Anterior cingulate cortex (tissue), 58 donors: Measurements from ENCODE around the gene PLA2G15.
A peak's percentile ranks its signal among the peaks of the same experiment; 100 is the strongest.

Source experiments
- DNase-seq, 58 donors: peaks; one replicate each; lab custom pipeline; 2025; lab: John Stamatoyannopoulos, UW

PLA2G15 gene

DNA sequence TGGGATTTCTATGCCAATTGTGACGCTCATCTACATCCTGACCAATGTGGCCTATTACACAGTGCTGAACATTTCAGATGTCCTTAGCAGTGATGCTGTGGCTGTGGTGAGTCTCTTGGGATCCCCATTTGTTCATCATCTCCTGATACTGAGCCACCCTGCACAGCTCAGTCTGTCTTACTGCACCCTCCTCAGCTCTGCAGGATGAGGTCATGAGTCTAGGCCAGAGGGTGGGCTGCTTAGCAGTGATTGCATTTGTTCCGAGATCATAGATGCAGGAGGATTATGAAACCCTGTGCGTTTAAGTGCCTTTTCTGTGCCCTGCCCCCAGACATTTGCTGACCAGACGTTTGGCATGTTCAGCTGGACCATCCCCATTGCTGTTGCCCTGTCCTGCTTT, 46.1 kb downstream of the PLA2G15 start:
- no peak for DNase-seq

DNA sequence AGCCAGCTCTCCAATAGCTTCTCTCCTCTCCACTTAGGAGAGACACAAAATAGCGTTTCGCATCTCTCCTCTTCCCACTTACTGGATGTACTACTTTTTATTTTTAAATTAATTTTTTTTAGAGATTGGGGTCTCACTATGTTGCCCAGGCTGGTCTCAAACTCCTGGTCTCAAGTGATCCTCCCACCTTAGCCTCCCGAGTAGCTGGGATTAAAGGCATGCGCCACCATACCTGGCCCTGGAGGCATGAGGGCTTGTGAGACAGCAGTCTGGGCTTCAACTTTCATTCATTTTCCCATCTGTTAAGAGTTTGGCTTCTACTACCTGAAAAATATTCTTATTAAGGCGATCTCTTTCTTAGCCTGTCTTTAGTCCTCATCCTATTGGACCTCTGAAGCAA, 47.3 kb downstream of the PLA2G15 start:
- no peak for DNase-seq

DNA sequence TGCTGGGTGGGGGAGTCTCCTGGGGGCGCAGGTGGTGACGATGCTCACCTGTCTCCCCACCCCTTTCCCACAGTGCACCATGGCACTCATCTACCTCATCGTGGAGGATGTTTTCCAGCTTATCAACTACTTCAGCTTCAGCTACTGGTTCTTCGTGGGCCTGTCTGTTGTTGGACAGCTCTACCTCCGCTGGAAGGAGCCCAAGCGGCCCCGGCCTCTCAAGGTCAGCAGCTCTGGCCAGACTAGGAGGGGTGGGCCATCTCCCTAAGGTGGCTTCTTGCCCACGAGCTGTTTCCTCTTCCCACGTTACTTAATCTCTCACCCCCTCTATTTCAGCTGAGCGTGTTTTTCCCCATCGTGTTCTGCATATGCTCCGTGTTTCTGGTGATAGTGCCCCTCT, 51.1 kb downstream of the PLA2G15 start:
- DNase-seq: no peak

DNA sequence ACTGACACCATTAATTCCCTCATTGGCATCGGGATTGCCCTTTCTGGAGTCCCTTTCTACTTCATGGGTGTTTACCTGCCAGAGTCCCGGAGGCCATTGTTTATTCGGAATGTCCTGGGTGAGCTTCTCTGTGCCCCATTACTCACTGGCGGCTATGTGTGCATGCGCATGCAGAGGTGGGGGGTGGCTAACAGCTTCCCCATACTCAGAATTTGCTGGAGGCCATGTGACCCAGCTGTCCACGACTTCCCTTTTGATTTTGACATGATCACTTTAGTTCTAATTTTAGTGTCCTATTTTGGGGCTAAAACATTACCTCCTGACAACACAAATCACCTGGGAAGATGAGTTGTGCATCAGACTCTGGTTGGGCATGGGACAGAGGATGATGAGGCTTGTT, 51.5 kb downstream of the PLA2G15 start:
- DNase-seq: peak in 2 of 58 donors; percentile 3 to 26

- DNase-seq: no peak
Measured at GRCh38 chr16:68297908-68298307, 52.7 kb downstream of the PLA2G15 start.

GRCh38 chr16:68298312-68298711, 53.1 kb downstream of the PLA2G15 start:
- DNase-seq: no peak

GRCh38 chr16:68298907-68299561, 53.9 kb downstream of the PLA2G15 start:
- DNase-seq: peak in 27 of 58 donors; percentile 0 to 68 (median 27)

DNA sequence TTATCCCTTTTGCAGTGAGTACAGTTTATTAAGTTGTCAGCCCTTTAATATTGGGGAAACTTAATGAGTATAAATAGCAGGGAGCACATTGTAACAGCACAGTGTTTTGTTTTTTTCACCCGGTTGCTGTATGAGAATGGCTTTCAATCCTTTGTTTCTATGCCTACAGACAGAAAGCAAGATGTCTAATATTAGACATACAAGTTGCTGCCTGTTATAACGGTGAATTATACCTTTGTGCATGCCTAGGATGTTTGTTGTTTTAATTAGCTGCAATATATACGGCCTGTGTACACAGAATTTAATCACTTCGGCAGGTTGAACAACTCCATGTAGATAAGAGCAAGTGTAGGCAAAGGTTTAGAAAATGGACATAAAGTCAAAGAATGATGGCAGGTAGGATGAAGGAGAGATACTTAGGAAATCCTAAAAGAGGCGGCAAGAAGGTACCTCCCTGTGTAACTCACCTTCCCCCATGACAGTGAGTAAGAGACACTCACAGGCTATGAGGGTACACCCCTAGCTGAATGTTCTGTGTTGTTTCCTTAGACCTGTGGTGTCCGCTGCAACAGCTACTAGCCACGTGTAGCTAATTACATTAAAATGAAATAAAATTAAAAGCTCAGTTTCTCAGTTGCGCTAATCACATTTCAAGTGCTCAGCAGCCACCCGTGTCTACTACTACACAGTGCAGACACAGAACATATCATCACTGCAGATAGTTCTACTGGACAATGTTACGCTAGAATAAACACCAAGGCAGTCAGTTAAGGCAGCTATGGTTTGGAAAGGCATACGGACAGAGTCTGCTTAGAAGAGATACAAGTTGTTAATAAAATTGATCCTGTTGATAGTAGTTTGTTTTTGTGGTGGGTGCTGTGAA, 54.6 kb downstream of the PLA2G15 start:
- no peak for DNase-seq

GRCh38 chr16:68300734-68301459, 55.7 kb downstream of the PLA2G15 start:
- DNase-seq: no peak

GRCh38 chr16:68306633-68307032, 61.5 kb downstream of the PLA2G15 start:
- DNase-seq: no peak

DNA sequence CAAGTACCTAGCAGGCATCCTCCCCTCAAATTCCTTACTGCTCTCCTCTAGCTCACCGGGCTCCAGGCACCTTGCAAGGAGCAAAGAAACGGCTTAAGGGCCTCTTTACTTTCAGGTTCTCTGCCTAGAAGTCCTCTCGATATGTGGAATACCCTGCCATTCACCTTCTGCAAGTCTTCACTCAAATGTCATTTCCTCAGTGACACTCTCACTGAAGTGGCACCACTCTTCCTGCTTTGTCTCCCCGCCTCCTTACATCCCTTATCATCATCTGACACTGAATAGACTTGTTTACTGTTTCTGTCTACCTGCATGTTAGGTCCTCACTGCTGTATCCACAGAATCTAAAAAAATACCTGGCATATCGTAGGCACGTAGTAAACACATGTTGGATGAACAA, 64.6 kb downstream of the PLA2G15 start:
- no peak for DNase-seq

DNA sequence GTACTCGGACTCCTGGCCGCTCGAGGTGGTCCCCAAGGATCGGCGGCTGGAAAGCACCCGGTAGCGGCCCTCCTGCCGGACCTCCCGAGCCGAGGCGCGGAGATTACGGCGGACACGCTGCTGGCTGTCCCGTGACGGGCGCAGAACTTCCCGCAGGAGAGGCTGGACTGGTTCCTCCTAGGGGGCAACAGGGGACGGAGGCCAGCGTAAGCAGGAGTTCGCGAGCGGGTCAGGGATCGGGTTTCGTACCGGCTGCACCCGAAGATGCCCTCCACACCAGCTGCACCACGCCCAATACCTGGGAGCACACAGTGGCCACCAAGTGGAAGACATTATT, 65.2 kb downstream of the PLA2G15 start:
- peak in 5 of 58 donors; percentile 49 to 62 (median 55) for DNase-seq
